IPS DF 6.9 (cell line): ENCODE data around the gene KPNA6.

ENCODE experiments used
- DNase-seq: peaks from one replicate; pipeline ENCODE4 v3.0.0-alpha.2; 2013; ENCODE audit warnings: low read depth, low spot score
- H3K27ac ChIP-seq: one replicate; pipeline ENCODE4 v1.5.1; 2013; ENCODE audit warnings: low read length, control low read depth
- H3K27me3 ChIP-seq: 2 replicates; pipeline ENCODE4 v1.6.1; 2013; ENCODE audit warnings: mild to moderate bottlenecking, low read length; ENCODE audit not compliant: control insufficient read depth, insufficient read depth
- H3K36me3 ChIP-seq: 2 replicates; pipeline ENCODE4 v1.6.1; 2013; ENCODE audit warnings: low read length; ENCODE audit not compliant: control insufficient read depth, insufficient read depth
- H3K4me1 ChIP-seq: 2 replicates; pipeline ENCODE4 v1.6.1; 2013; ENCODE audit warnings: low read length; ENCODE audit not compliant: control insufficient read depth, insufficient read depth
- H3K4me3 ChIP-seq: 2 replicates; pipeline ENCODE4 v1.5.1; 2013; ENCODE audit warnings: mild to moderate bottlenecking, low read length
- H3K9me3 ChIP-seq: 2 replicates; pipeline ENCODE4 v1.6.1; 2013; ENCODE audit warnings: low read length, inconsistent platforms; ENCODE audit not compliant: control insufficient read depth, insufficient read depth
- WGBS: extraction: QIAGEN DNeasy Blood & Tissue Kit; methylation state at CpG from one replicate; pipeline ENCODE4 v1.1.7; 2013; ENCODE audit warnings: mixed read lengths, missing lambda C conversion rate; ENCODE audit not compliant: insufficient read length, insufficient coverage; 5-methylcytosine and 5-hydroxymethylcytosine counted together

KPNA6 gene

GRCh38 chr1:32172621-32173245 lies 64.9 kb downstream of the KPNA6 start:
- DNase-seq, result no peak
- Histone ChIP-seq H3K9me3 (no peaks in the 10 kb centered on the region), H3K4me1 (no peaks in the 10 kb centered on the region), H3K27me3 (no peaks in the 10 kb centered on the region), H3K27ac (no peak overlapping the region), H3K4me3 (no peak overlapping the region), H3K36me3 (peaks cover 17% of the 10 kb centered on the region; the same call in 1 of the 2 replicates)
- WGBS, result no CpG with 5 or more reads among the region's 1 CpG

- no peak overlapping the region for H3K27ac ChIP-seq
- peaks cover 5% of the 10 kb centered on the region; the same call in 1 of the 2 replicates for H3K36me3 ChIP-seq
- no peak for DNase-seq
- H3K27me3 ChIP-seq, result no peaks in the 10 kb centered on the region
- H3K4me1 ChIP-seq, result no peaks in the 10 kb centered on the region
- WGBS, result no CpG with 5 or more reads among the region's 7 CpGs
- H3K9me3 ChIP-seq, result no peaks in the 10 kb centered on the region
- H3K4me3 ChIP-seq, result no peak overlapping the region
Observed at GRCh38 chr1:32178380-32179192, 70.7 kb downstream of the KPNA6 start.

- Histone ChIP-seq H3K4me3 (no peak overlapping the region; the same call in 1 of the 2 replicates), H3K36me3 (peaks cover 5% of the 10 kb centered on the region; the same call in 1 of the 2 replicates), H3K27ac (no peak overlapping the region), H3K4me1 (no peaks in the 10 kb centered on the region), H3K9me3 (no peaks in the 10 kb centered on the region), H3K27me3 (no peaks in the 10 kb centered on the region)
- DNase-seq, result no peak
- no CpG with 5 or more reads among the region's 7 CpGs for WGBS
Observed at GRCh38 chr1:32179193-32179442, 71.3 kb downstream of the KPNA6 start.

GRCh38 chr1:32179443-32180185 lies 71.8 kb downstream of the KPNA6 start, which contains the start of gene TXLNA:
TXLNA (plus strand) TSS chr1:32179675; CDS start chr1:32180346, 671 bp downstream.
- Histone ChIP-seq H3K4me1 (no peaks in the 10 kb centered on the region), H3K36me3 (peaks cover 9% of the 10 kb centered on the region; the same call in 1 of the 2 replicates), H3K4me3 (peak within 1 kb of the TSS; percentile 39), H3K9me3 (no peaks in the 10 kb centered on the region), H3K27me3 (no peaks in the 10 kb centered on the region), H3K27ac (no peak within 1 kb of the TSS)
- peak; percentile 75 for DNase-seq
- WGBS, result no CpG with 5 or more reads among the region's 79 CpGs

- DNase-seq, result no peak
- Histone ChIP-seq H3K9me3 (no peaks in the 10 kb centered on the region), H3K27me3 (no peaks in the 10 kb centered on the region), H3K27ac (no peak overlapping the region), H3K4me1 (no peaks in the 10 kb centered on the region), H3K36me3 (peaks cover 15% of the 10 kb centered on the region; the same call in 1 of the 2 replicates), H3K4me3 (peak overlapping the region; percentile 39)
- whole genome bisulfite sequencing, result no CpG with 5 or more reads among the region's 36 CpGs
Observed at GRCh38 chr1:32180186-32181060, 72.6 kb downstream of the KPNA6 start.

- H3K36me3 ChIP-seq, result peaks cover 15% of the 10 kb centered on the region; the same call in 1 of the 2 replicates
- no CpG with 5 or more reads among the region's 9 CpGs for WGBS
- no peaks in the 10 kb centered on the region for H3K4me1 ChIP-seq
Observed at GRCh38 chr1:32181065-32181464, 73.2 kb downstream of the KPNA6 start.

GRCh38 chr1:32181563-32181962 lies 73.7 kb downstream of the KPNA6 start:
- no peaks in the 10 kb centered on the region for H3K27me3 ChIP-seq
- H3K27ac ChIP-seq, result no peak overlapping the region
- H3K4me1 ChIP-seq, result no peaks in the 10 kb centered on the region
- no CpG with 5 or more reads among the region's 5 CpGs for WGBS
- H3K9me3 ChIP-seq, result no peaks in the 10 kb centered on the region
- DNase-seq, result no peak
- H3K36me3 ChIP-seq, result peaks cover 15% of the 10 kb centered on the region; the same call in 1 of the 2 replicates
- H3K4me3 ChIP-seq, result no peak overlapping the region

More at GRCh38 chr1:32181065-32181464, 73.2 kb downstream of the KPNA6 start:
- Histone ChIP-seq H3K27me3 (no peaks in the 10 kb centered on the region), H3K27ac (no peak overlapping the region), H3K9me3 (no peaks in the 10 kb centered on the region), H3K4me3 (no peak overlapping the region)
- DNase-seq, result no peak

GRCh38 chr1:32182060-32182459 lies 74.2 kb downstream of the KPNA6 start:
- Histone ChIP-seq H3K27me3 (no peaks in the 10 kb centered on the region), H3K4me1 (no peaks in the 10 kb centered on the region), H3K4me3 (no peak overlapping the region), H3K27ac (no peak overlapping the region), H3K36me3 (peaks cover 15% of the 10 kb centered on the region; the same call in 1 of the 2 replicates), H3K9me3 (no peaks in the 10 kb centered on the region)
- WGBS, result no CpG with 5 or more reads among the region's 6 CpGs
- DNase-seq, result no peak

- Histone ChIP-seq H3K4me3 (no peak overlapping the region), H3K4me1 (no peaks in the 10 kb centered on the region), H3K27me3 (no peaks in the 10 kb centered on the region), H3K27ac (no peak overlapping the region), H3K36me3 (peaks cover 31% of the 10 kb centered on the region), H3K9me3 (no peaks in the 10 kb centered on the region)
- DNase-seq, result no peak
Observed at GRCh38 chr1:32184650-32185049, 76.8 kb downstream of the KPNA6 start.

- H3K27ac ChIP-seq, result no peak overlapping the region
- whole genome bisulfite sequencing, result no CpG with 5 or more reads among the region's 2 CpGs
- H3K9me3 ChIP-seq, result no peaks in the 10 kb centered on the region
- peaks cover 41% of the 10 kb centered on the region for H3K36me3 ChIP-seq
- no peaks in the 10 kb centered on the region for H3K4me1 ChIP-seq
- no peak overlapping the region for H3K4me3 ChIP-seq
- no peak for DNase-seq
- H3K27me3 ChIP-seq, result no peaks in the 10 kb centered on the region
Observed at GRCh38 chr1:32186077-32186476, 78.2 kb downstream of the KPNA6 start.
